Endothelial cell of umbilical vein (primary cell): ENCODE results near the gene GRM7. TPM values are rescaled to one million over a fixed set of nuclear protein-coding genes. Genes with fewer than 3 reads are reported as not detected.

Experiments
- BruUV-seq: library from RNA; stranded (reverse); fragments of 400-500 nt; replicated peaks from 2 replicates; lab custom pipeline; 2021; lab: Mats Ljungman, UMichigan
- CTCF ChIA-PET: fragments of 300-600, 350-600 bp; sonication (Branson Sonifier 250); formaldehyde crosslinking; loops from one replicate; lab custom pipeline; 2021; ENCODE audit warnings: antibody characterized with exemption, inconsistent platforms; lab: Charles Lee
- POLR2A ChIA-PET: fragments of 300-600, 350-600 bp; sonication (Branson Sonifier 250); formaldehyde crosslinking; loops from one replicate; lab custom pipeline; 2021; ENCODE audit warnings: antibody characterized with exemption, inconsistent platforms; lab: Charles Lee
- DNase-seq: peaks from one replicate; pipeline ENCODE4 v3.0.0-alpha.2; 2011; ENCODE audit warnings: low read depth, low spot score
- FAIRE-seq: peaks from 2 replicates; lab custom pipeline; 2011; peaks lifted over from hg19 to GRCh38; lab: Jason Lieb, UNC
- H2AFZ ChIP-seq: 2 replicates; pipeline ENCODE4 v1.6.0; 2012; ENCODE audit warnings: low read depth, low read length, control low read depth, inconsistent platforms
- H3K27ac ChIP-seq: 2 replicates; pipeline ENCODE4 v1.5.1; 2011; ENCODE audit warnings: low read depth, mild to moderate bottlenecking, control low read depth, low read length, moderate library complexity; ENCODE audit not compliant: insufficient read depth
- H3K27me3 ChIP-seq, 2 experiments: 2 replicates each; pipeline versions ENCODE4 v1.6.0 to v1.6.1; 2011; ENCODE audit warnings: low read length in 2 of 2, mixed read lengths in 1 of 2; ENCODE audit not compliant: control insufficient read depth in 2 of 2, insufficient read depth in 2 of 2
- H3K36me3 ChIP-seq, 2 experiments: 2 replicates in 1 of 2; 3 replicates in 1 of 2; pipeline ENCODE4 v1.5.1; 2011; ENCODE audit warnings: low read length in 2 of 2, mild to moderate bottlenecking in 1 of 2, moderate library complexity in 1 of 2; ENCODE audit not compliant: control insufficient read depth in 2 of 2, insufficient read depth in 2 of 2; ENCODE audit errors: extremely low read depth in 1 of 2
- H3K4me1 ChIP-seq: 3 replicates; pipeline ENCODE4 v1.5.1; 2011; ENCODE audit warnings: mild to moderate bottlenecking, low read length; ENCODE audit not compliant: control insufficient read depth, insufficient read depth; ENCODE audit errors: extremely low read depth
- H3K4me2 ChIP-seq: 2 replicates; pipeline ENCODE4 v1.6.1; 2011; ENCODE audit warnings: low read length, control low read depth, mixed read lengths; ENCODE audit not compliant: insufficient read depth
- H3K4me3 ChIP-seq, 3 experiments: fragments of 200-600 bp in 1 of 3; sonication (generic), shearing (Covaris generic) in 1 of 3; replicated peaks in 1 of 3; 2 replicates each; pipeline ENCODE4 v1.5.1; 2011 to 2016; ENCODE audit warnings: control low read depth in 3 of 3, low read length in 3 of 3, mild to moderate bottlenecking in 2 of 3, inconsistent platforms in 1 of 3, low read depth in 1 of 3, moderate library complexity in 1 of 3; ENCODE audit not compliant: insufficient read depth in 1 of 3
- H3K79me2 ChIP-seq: 2 replicates; pipeline ENCODE4 v1.6.0; 2012; ENCODE audit warnings: low read length, inconsistent platforms; ENCODE audit not compliant: control insufficient read depth, insufficient read depth
- H3K9ac ChIP-seq: replicated peaks from 2 replicates; pipeline ENCODE3; 2011; ENCODE audit warnings: low read length, control low read depth; ENCODE audit not compliant: insufficient read depth; ENCODE audit errors: extremely low read depth
- H3K9me1 ChIP-seq: replicated peaks from 3 replicates; pipeline ENCODE4 v1.6.0; 2011; ENCODE audit warnings: mild to moderate bottlenecking, low read length; ENCODE audit not compliant: control insufficient read depth, insufficient read depth; ENCODE audit errors: extremely low read depth
- H3K9me3 ChIP-seq: replicated peaks from 2 replicates; pipeline ENCODE4 v1.5.1; 2012; ENCODE audit warnings: low read length, inconsistent platforms; ENCODE audit not compliant: control insufficient read depth, insufficient read depth
- H4K20me1 ChIP-seq: replicated peaks from 2 replicates; pipeline ENCODE3; 2011; ENCODE audit warnings: mild to moderate bottlenecking, low read length; ENCODE audit not compliant: control insufficient read depth, insufficient read depth; ENCODE audit errors: extremely low read depth
- EZH2 ChIP-seq: IDR thresholded peaks from 2 replicates; pipeline ENCODE4 v1.6.1; 2012; ENCODE audit warnings: borderline replicate concordance, low read depth, mild to moderate bottlenecking, moderate library complexity, low read length, inconsistent platforms; ENCODE audit not compliant: severe bottlenecking
- FOS ChIP-seq: IDR thresholded peaks from 2 replicates; pipeline ENCODE4 v1.6.1; 2011; ENCODE audit warnings: mild to moderate bottlenecking, low read length, moderate library complexity, borderline replicate concordance; ENCODE audit not compliant: insufficient read depth
- GATA2 ChIP-seq: IDR thresholded peaks from 2 replicates; pipeline ENCODE4 v1.7.0; 2011; ENCODE audit warnings: low read depth, mild to moderate bottlenecking, moderate library complexity, mixed read lengths, low read length; ENCODE audit not compliant: insufficient read length, insufficient read depth
- JUN ChIP-seq: IDR thresholded peaks from 2 replicates; pipeline ENCODE4 v1.6.1; 2011; ENCODE audit warnings: borderline replicate concordance, low read depth; ENCODE audit not compliant: insufficient read length, insufficient read depth
- MAX ChIP-seq: IDR thresholded peaks from 2 replicates; pipeline ENCODE4 v1.6.1; 2011; ENCODE audit not compliant: insufficient read depth, insufficient read length
- MYC ChIP-seq: IDR thresholded peaks from one replicate; pipeline ENCODE4 v1.6.1; 2011; ENCODE audit warnings: mild to moderate bottlenecking, low read depth, low read length
- POLR2A ChIP-seq: IDR thresholded peaks from 2 replicates; pipeline ENCODE4 v1.6.1; 2012; ENCODE audit warnings: low read depth, mild to moderate bottlenecking, control low read depth, low read length
- POLR2AphosphoS5 ChIP-seq: IDR thresholded peaks from 2 replicates; pipeline ENCODE4 v1.6.1; 2012; ENCODE audit warnings: low read depth, mild to moderate bottlenecking, control low read depth, low read length, moderate library complexity; ENCODE audit not compliant: insufficient read depth
- dilution Hi-C: fragments of 300-500 bp; cut with MboI; formaldehyde crosslinking; loops from one replicate; pipeline ENCODE4 v1.15.0; 2019; ENCODE audit warnings: low sequenced_read_pairs; ENCODE audit not compliant: extremely low pct_ligation_motif_present
- intact Hi-C: fragments of 100-400 bp; cut with micrococcal nuclease; formaldehyde crosslinking; loops from one replicate; pipeline ENCODE4 v1.10.0; 2022
- polyA plus RNA-seq, 4 experiments: library from polyadenylated mRNA; depleted of rRNA in 3 of 4; stranded (reverse) in 3 of 4; unstranded in 1 of 4; fragments of >200 nt; gene quantifications; 2 replicates each; pipeline versions ENCODE4 v1.2.1 to v1.2.3, GENCODE V29; 2011 to 2012; ENCODE audit warnings: missing spikeins in 1 of 4
- total RNA-seq: library from RNA; stranded (reverse); gene quantifications from 2 replicates; pipeline ENCODE4 v1.2.3, GENCODE V29; 2021
- TF ChIP-seq, protein P1 (sequence below), 2 donors: IDR thresholded peaks; 1 replicate in 1 of 2; 2 replicates in 1 of 2; pipeline ENCODE4 v1.5.1; 2011; ENCODE audit warnings: low read length in 2 of 2, mild to moderate bottlenecking in 2 of 2, moderate library complexity in 2 of 2, control low read depth in 1 of 2, inconsistent platforms in 1 of 2, low read depth in 1 of 2; ENCODE audit not compliant: insufficient read depth in 1 of 2; ENCODE audit errors: extremely low read depth in 1 of 2

GRM7 gene
- total and polyA plus RNA-seq, 2 donors (not counting 3 experiments of a cell fraction or from before 2014, with no cell fraction given), result 0.12 TPM; not detected in 1

DNA sequence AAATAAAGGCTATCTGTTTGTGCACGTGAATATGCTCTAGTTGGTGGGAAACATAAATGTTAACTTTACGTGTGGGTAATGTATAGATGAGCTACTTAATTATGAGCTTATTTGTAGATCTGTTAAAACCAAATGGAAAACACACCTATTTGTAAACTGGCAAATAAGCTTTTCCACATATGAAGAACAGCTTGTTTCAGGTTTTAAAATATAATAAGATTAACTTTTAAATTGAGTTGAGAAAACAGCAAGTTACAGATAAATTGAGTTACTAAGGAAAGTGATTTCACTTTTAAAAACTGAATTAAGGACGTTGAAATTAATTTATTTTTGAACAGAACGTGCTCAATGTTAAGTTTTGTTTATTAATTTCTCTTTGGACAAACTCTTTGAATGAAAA lies 140.5 kb downstream of the GRM7 start:
- Histone ChIP-seq H3K36me3 (no peaks in the 10 kb centered on the region), H3K4me3 (no peak overlapping the region), H3K9me3 (peaks cover 2% of the 10 kb centered on the region), H3K4me2 (no peak overlapping the region), H3K9me1 (no peaks in the 10 kb centered on the region), H3K27me3 (no peaks in the 10 kb centered on the region), H2AFZ (no peak overlapping the region), H3K4me1 (no peaks in the 10 kb centered on the region), H3K9ac (no peak overlapping the region), H3K27ac (no peak overlapping the region), H4K20me1 (no peaks in the 10 kb centered on the region), H3K79me2 (no peaks in the 10 kb centered on the region)
- no peak for TF ChIP-seq MYC
- TF ChIP-seq JUN, result no peak
- no peak for TF ChIP-seq EZH2
- TF ChIP-seq FOS, result no peak
- dilution Hi-C loops (no loop called here), intact Hi-C loops (no loop called here)
- ChIA-PET CTCF (interaction anchor here (1.1 to 1.2 kb wide), 2 partner anchors 13 to 1238 kb away, joined by 3 read pairs; no protein-coding TSS in a partner anchor), POLR2A (no interaction called here)
- FAIRE-seq (no peak), DNase-seq (no peak)
- no TSS peak for BruUV-seq

GRCh38 chr3:7015683-7016440 lies 154.9 kb downstream of the GRM7 start:
- Histone ChIP-seq H3K9me1 (no peaks in the 10 kb centered on the region), H3K79me2 (no peaks in the 10 kb centered on the region), H2AFZ (no peak overlapping the region), H3K4me3 (no peak overlapping the region), H3K27me3 (no peaks in the 10 kb centered on the region), H3K36me3 (no peaks in the 10 kb centered on the region), H3K9me3 (no peaks in the 10 kb centered on the region), H3K9ac (no peak overlapping the region), H3K27ac (no peak overlapping the region), H3K4me1 (no peaks in the 10 kb centered on the region), H3K4me2 (no peak overlapping the region), H4K20me1 (no peaks in the 10 kb centered on the region)
- dilution Hi-C loops, result no loop called here
- DNase-seq (no peak), FAIRE-seq (no peak)
- BruUV-seq, result no TSS peak
- TF ChIP-seq POLR2AphosphoS5 (no peak), GATA2 (no peak), FOS (no peak), EZH2 (no peak), POLR2A (no peak), MYC (no peak), MAX (no peak), JUN (no peak)
- TF ChIP-seq, protein P1, sequence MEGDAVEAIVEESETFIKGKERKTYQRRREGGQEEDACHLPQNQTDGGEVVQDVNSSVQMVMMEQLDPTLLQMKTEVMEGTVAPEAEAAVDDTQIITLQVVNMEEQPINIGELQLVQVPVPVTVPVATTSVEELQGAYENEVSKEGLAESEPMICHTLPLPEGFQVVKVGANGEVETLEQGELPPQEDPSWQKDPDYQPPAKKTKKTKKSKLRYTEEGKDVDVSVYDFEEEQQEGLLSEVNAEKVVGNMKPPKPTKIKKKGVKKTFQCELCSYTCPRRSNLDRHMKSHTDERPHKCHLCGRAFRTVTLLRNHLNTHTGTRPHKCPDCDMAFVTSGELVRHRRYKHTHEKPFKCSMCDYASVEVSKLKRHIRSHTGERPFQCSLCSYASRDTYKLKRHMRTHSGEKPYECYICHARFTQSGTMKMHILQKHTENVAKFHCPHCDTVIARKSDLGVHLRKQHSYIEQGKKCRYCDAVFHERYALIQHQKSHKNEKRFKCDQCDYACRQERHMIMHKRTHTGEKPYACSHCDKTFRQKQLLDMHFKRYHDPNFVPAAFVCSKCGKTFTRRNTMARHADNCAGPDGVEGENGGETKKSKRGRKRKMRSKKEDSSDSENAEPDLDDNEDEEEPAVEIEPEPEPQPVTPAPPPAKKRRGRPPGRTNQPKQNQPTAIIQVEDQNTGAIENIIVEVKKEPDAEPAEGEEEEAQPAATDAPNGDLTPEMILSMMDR (IDR thresholded peaks at IDR 0.05; ENCODE audit: extremely low read depth in 1 of 2, insufficient read depth in 1 of 2, low read depth in 1 of 2, low read length in 2 of 2), result no peak
- ChIA-PET CTCF (interaction anchor here (1.3 kb wide), 1 partner anchor 41 kb away, joined by 3 read pairs; no protein-coding TSS in a partner anchor), POLR2A (no interaction called here)
- intact Hi-C loops, result no loop called here
